Measurements from ENCODE around the gene LIN54. TPM values are rescaled to one million over a fixed set of nuclear protein-coding genes. Genes with fewer than 3 reads are reported as not detected.
"Not testable (repeated sequence)": the region's sequence is repeated elsewhere in the genome, so short reads cannot be mapped to it uniquely, and the experiment has no call there.

The LIN54 gene
- total and polyA plus RNA-seq, 9 donors, result 3.8 to 10.0 (median 7.4) TPM

GRCh38 chr4:82918091-82918490 is 92.5 kb downstream of the LIN54 start:
- intact Hi-C loops (cut with DNase I), result no loop called here
- Histone ChIP-seq H3K36me3 (no peaks in the 10 kb centered on the region), H3K4me1 (ENCODE audit: insufficient read depth) (no peaks in the 10 kb centered on the region), H3K27me3 (no peaks in the 10 kb centered on the region), H3K27ac (no peak overlapping the region), H3K4me3 (no peak overlapping the region), H3K9me3 (no peaks in the 10 kb centered on the region)
- DNase-seq, result no peak
- WGBS, 3 donors, result 93 to 96% (median 94%) methylated on average over 7 of the region's 7 CpGs
- TF ChIP-seq CTCF (IDR thresholded peaks at IDR 0.05) (no peak), EP300 (IDR thresholded peaks at IDR 0.05) (no peak), POLR2A (IDR thresholded peaks at IDR 0.05) (no peak)

DNA sequence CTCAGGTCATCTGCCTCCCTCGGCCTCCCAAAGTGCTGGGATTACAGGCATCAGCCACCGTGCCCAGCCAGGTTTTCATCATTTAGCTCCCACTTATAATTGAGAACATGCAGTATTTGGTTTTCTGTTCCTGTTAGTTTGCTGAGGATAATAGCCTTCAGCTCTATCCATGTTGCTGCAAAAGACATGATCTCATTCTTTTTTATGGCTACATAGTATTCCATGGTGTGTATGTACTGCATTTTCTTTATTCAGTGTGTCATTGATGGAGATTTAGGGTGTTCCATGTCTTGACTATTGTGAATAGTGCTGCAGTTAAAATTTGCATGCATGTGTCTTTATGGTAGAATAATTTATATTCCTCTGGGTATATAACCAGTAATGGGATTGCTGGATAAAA is 96.7 kb downstream of the LIN54 start:
- H3K36me3 ChIP-seq; H3K9me3 ChIP-seq; H3K4me1 ChIP-seq (ENCODE audit: insufficient read depth); DNase-seq; H3K27ac ChIP-seq; H3K27me3 ChIP-seq; H3K4me3 ChIP-seq; intact Hi-C loops (cut with DNase I): not testable (repeated sequence)
- 93 to 100% (median 99%) methylated on average over 2 of the region's 2 CpGs for WGBS, 3 donors

GRCh38 chr4:82913305-82913704 is 97.3 kb downstream of the LIN54 start:
- Histone ChIP-seq H3K27ac (no peak overlapping the region), H3K4me1 (ENCODE audit: insufficient read depth) (no peaks in the 10 kb centered on the region), H3K9me3 (no peaks in the 10 kb centered on the region), H3K27me3 (no peaks in the 10 kb centered on the region), H3K4me3 (no peak overlapping the region), H3K36me3 (no peaks in the 10 kb centered on the region)
- WGBS, 3 donors, result 41 to 46% (median 45%) methylated on average over 2 of the region's 2 CpGs
- no peak for TF ChIP-seq CTCF (IDR thresholded peaks at IDR 0.05)
- TF ChIP-seq POLR2A (IDR thresholded peaks at IDR 0.05), result no peak
- TF ChIP-seq EP300 (IDR thresholded peaks at IDR 0.05), result no peak
- DNase-seq, result no peak
- intact Hi-C loops (cut with DNase I), result no loop called here

DNA sequence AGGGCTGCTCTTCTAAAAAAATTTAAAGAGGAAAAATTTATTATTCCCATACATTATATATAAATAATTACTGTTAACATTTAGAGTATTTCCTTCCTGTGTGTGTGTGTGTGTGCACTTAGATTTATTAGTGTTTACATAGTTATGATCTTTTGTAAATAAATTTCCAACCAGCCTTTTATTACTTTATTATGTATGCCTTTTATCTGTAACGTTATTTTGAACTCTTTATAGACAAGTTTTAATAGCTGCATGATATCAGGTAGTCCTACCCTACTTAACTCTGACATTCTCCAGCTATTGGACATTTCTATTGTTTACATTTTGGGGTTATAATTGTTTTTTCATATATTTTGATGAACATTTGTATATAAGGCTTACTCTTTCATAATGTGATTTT is 101.3 kb downstream of the LIN54 start:
- Histone ChIP-seq H3K4me3 (no peak overlapping the region), H3K9me3 (no peaks in the 10 kb centered on the region), H3K4me1 (ENCODE audit: insufficient read depth) (no peaks in the 10 kb centered on the region), H3K27ac (no peak overlapping the region), H3K27me3 (no peaks in the 10 kb centered on the region), H3K36me3 (no peaks in the 10 kb centered on the region)
- no peak for TF ChIP-seq POLR2A (IDR thresholded peaks at IDR 0.05)
- no peak for TF ChIP-seq CTCF (IDR thresholded peaks at IDR 0.05)
- no peak for TF ChIP-seq EP300 (IDR thresholded peaks at IDR 0.05)
- no peak for DNase-seq
- WGBS, 3 donors, result 56 to 79% (median 62%) methylated on average over 1 of the region's 1 CpG
- intact Hi-C loops (cut with DNase I), result loop anchor here in 1 of 4 donors (10.0 kb wide), 1 partner anchor 105 kb away; the partner anchor contains the start of gene LIN54

DNA sequence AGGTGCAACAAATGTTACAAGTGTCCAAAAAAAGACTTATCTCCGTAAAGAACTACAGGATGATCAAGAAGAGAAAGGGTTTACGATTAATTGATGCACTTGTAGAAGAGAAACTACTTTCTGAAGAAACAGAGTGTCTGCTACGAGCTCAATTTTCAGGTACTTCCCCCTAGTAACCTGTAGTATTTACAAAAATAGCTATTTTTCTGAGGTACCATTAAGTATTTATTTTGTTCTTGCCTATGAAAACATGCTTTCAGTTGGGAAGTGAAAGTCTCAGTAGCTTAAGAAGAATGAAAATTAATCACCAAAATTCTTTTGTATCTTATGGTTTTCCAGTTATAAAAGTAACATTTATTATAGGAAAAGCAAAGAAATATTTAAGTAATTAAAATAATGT is 104.2 kb downstream of the LIN54 start:
- Histone ChIP-seq H3K36me3 (no peaks in the 10 kb centered on the region), H3K27ac (no peak overlapping the region), H3K9me3 (no peaks in the 10 kb centered on the region), H3K4me1 (ENCODE audit: insufficient read depth) (peaks cover 1% of the 10 kb centered on the region), H3K4me3 (no peak overlapping the region), H3K27me3 (no peaks in the 10 kb centered on the region)
- 94 to 97% (median 96%) methylated on average over 3 of the region's 3 CpGs for WGBS, 3 donors
- TF ChIP-seq POLR2A (IDR thresholded peaks at IDR 0.05) (no peak), CTCF (IDR thresholded peaks at IDR 0.05) (no peak), EP300 (IDR thresholded peaks at IDR 0.05) (no peak)
- intact Hi-C loops (cut with DNase I), result loop anchor here in 1 of 4 donors (10.0 kb wide), 1 partner anchor 108 kb away; the partner anchor contains the start of gene LIN54
- DNase-seq, result no peak
